Lower lobe of right lung (tissue), 2 donors: Measurements from ENCODE around the gene TMEM92. TPM values are rescaled to one million over a fixed set of nuclear protein-coding genes. Genes with fewer than 3 reads are reported as not detected.
A peak's percentile ranks its signal among the peaks of the same experiment; 100 is the strongest.

ENCODE experiments used
- ATAC-seq, 2 donors: fragments of 200-7000 bp; cut with Tn5 transposase; one replicate each; pipeline ENCODE4 v1.9.1; 2020 to 2022; ENCODE audit warnings: mild to moderate bottlenecking in 2 of 2, moderate library complexity in 2 of 2
- DNase-seq: peaks from one replicate; pipeline ENCODE4 v3.0.0-alpha.2; 2020
- H3K27ac ChIP-seq: fragments of 200-600 bp; one replicate; pipeline ENCODE4 v1.8.0; 2022
- H3K27me3 ChIP-seq: fragments of 200-600 bp; one replicate; pipeline ENCODE4 v1.8.0; 2022; ENCODE audit warnings: low read depth
- H3K36me3 ChIP-seq: fragments of 200-600 bp; one replicate; pipeline ENCODE4 v1.8.0; 2022; ENCODE audit warnings: mild to moderate bottlenecking
- H3K4me1 ChIP-seq: fragments of 200-600 bp; one replicate; pipeline ENCODE4 v1.8.0; 2022
- H3K4me3 ChIP-seq: fragments of 200-600 bp; one replicate; pipeline ENCODE4 v1.8.0; 2022; ENCODE audit warnings: mild to moderate bottlenecking
- H3K9me3 ChIP-seq: fragments of 200-600 bp; one replicate; pipeline ENCODE4 v1.8.0; 2022
- intact Hi-C: fragments of 100-400 bp; cut with DNase I; formaldehyde crosslinking; loops from one replicate; pipeline ENCODE4 v1.11.0; 2022
- total RNA-seq: library from RNA; stranded (reverse); fragmentation: NEBNext Ultra II Directional; extraction: Animal tissue kit (Norgen Biotek cat#: 25700); gene quantifications from one replicate; pipeline ENCODE4 v1.2.1, GENCODE V29; 2021
- TF ChIP-seq, protein P1 (sequence below): fragments of 200-600 bp; IDR thresholded peaks from one replicate; pipeline ENCODE4 v1.8.0; 2022; ENCODE audit warnings: antibody characterized with exemption, mild to moderate bottlenecking
- donor health status: DM: no; HTN: yes; CAD: no; lungs with severe emphysema.

Gene TMEM92
- total RNA-seq, 1 donor from 2014 or later, result 9.2 TPM

DNA sequence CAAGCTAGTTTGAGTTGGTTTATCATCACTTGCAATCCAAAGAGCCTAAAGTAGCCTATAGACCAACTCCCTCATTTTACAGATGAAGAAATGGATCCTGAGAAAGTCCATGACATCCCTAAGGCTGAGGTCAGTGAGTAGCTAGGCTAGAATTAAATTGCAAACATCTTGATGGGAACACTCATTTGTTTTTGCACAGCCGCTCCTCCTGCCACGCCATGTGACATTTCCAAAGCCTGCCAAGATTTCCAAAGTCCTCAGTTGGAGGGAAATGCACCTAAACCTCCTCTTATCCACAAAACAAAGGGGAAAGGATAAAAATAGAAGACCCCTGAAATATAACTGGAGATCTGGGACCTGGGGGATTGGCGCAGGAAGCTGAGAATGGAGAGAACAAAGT lies 15.0 kb downstream of the TMEM92 start:
- H3K4me1 ChIP-seq, result peaks cover 24% of the 10 kb centered on the region
- no peaks in the 10 kb centered on the region for H3K36me3 ChIP-seq
- TF ChIP-seq, protein P1, sequence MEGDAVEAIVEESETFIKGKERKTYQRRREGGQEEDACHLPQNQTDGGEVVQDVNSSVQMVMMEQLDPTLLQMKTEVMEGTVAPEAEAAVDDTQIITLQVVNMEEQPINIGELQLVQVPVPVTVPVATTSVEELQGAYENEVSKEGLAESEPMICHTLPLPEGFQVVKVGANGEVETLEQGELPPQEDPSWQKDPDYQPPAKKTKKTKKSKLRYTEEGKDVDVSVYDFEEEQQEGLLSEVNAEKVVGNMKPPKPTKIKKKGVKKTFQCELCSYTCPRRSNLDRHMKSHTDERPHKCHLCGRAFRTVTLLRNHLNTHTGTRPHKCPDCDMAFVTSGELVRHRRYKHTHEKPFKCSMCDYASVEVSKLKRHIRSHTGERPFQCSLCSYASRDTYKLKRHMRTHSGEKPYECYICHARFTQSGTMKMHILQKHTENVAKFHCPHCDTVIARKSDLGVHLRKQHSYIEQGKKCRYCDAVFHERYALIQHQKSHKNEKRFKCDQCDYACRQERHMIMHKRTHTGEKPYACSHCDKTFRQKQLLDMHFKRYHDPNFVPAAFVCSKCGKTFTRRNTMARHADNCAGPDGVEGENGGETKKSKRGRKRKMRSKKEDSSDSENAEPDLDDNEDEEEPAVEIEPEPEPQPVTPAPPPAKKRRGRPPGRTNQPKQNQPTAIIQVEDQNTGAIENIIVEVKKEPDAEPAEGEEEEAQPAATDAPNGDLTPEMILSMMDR, result no peak
- H3K27ac ChIP-seq, result peak overlapping the region; percentile 82
- no peaks in the 10 kb centered on the region for H3K27me3 ChIP-seq
- DNase-seq, result peak; percentile 4
- peak overlapping the region; percentile 33 for H3K4me3 ChIP-seq
- H3K9me3 ChIP-seq, result no peaks in the 10 kb centered on the region
- intact Hi-C loops, result no loop called here
- no peak for ATAC-seq

GRCh38 chr17:50289991-50290702 lies 15.9 kb downstream of the TMEM92 start:
- H3K9me3 ChIP-seq, result no peaks in the 10 kb centered on the region

DNA sequence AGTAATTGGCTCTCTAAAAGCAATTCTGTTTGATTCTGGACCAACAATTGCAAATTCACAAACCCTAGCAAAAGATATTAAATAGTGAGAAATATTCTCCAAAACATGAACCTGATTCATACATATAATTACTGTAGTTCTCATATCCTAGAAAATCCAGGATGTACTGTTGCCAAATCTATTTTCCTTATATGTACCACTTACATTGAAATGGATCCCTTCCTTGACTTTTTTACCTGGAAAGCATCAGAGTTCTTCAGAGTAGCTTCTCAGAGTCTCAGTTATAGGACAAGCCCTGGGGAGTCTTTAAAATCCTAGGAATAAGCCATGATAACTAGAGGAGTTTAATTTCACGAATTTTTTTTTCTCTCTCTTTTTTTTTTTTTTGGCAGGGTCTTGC lies 16.7 kb downstream of the TMEM92 start:
- intact Hi-C loops, result no loop called here
- no peak for DNase-seq
- peaks cover 24% of the 10 kb centered on the region for H3K4me1 ChIP-seq
- H3K9me3 ChIP-seq, result no peaks in the 10 kb centered on the region
- H3K27ac ChIP-seq, result peak overlapping the region; percentile 82
- TF ChIP-seq, protein P1, result no peak
- ATAC-seq, result no peak
- no peaks in the 10 kb centered on the region for H3K27me3 ChIP-seq
- no peaks in the 10 kb centered on the region for H3K36me3 ChIP-seq
- H3K4me3 ChIP-seq, result no peak overlapping the region

More at GRCh38 chr17:50289991-50290702, 15.9 kb downstream of the TMEM92 start:
- TF ChIP-seq, protein P1, result no peak
- peak; percentile 80 for DNase-seq
- Histone ChIP-seq H3K27me3 (no peaks in the 10 kb centered on the region), H3K36me3 (no peaks in the 10 kb centered on the region), H3K4me3 (peak overlapping the region; percentile 33), H3K4me1 (peaks cover 24% of the 10 kb centered on the region), H3K27ac (peak overlapping the region; percentile 82)
- intact Hi-C loops, result no loop called here
- peak; percentile 95 to 96 for ATAC-seq

DNA sequence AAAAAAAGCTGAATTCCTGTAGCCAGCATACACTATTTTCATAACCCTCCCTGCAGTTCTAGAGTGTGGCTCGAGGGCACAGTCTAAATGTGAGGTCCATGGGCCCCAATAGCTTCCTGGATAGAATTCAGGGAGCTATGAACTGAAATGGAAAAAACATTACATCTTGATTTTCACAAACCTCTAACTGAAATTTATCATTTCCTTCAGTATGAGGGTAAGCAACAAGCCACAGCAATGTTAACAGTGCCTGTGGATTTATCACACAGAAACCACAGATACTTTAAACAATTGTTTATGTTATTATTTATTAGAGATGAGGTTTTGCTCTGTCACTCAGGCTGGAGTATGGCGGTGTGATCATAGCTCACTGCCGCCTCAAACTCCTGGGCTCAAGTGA lies 18.2 kb downstream of the TMEM92 start:
- TF ChIP-seq, protein P1, result no peak
- H3K27me3 ChIP-seq, result no peaks in the 10 kb centered on the region
- no peaks in the 10 kb centered on the region for H3K9me3 ChIP-seq
- H3K27ac ChIP-seq, result no peak overlapping the region
- DNase-seq (no peak), ATAC-seq (no peak)
- intact Hi-C loops, result no loop called here
- peaks cover 24% of the 10 kb centered on the region for H3K4me1 ChIP-seq
- H3K36me3 ChIP-seq, result no peaks in the 10 kb centered on the region
- no peak overlapping the region for H3K4me3 ChIP-seq

- Histone ChIP-seq H3K36me3 (no peaks in the 10 kb centered on the region), H3K27ac (no peak overlapping the region), H3K4me1 (peaks cover 10% of the 10 kb centered on the region), H3K4me3 (no peak overlapping the region), H3K27me3 (no peaks in the 10 kb centered on the region), H3K9me3 (no peaks in the 10 kb centered on the region)
- intact Hi-C loops, result no loop called here
- DNase-seq, result no peak
- no peak for ATAC-seq
- TF ChIP-seq, protein P1, result no peak
Observed at GRCh38 chr17:50295021-50295420, 20.8 kb downstream of the TMEM92 start.
